Type B pancreatic cell (in vitro differentiated cells): ENCODE data around the gene NUMB. TPM values are rescaled to one million over a fixed set of nuclear protein-coding genes. Genes with fewer than 3 reads are reported as not detected.

Source experiments
- DNase-seq: peaks from one replicate; pipeline ENCODE4 v3.0.0; 2021; ENCODE audit warnings: mixed read lengths; ENCODE audit not compliant: unreplicated experiment; ENCODE audit errors: extremely low spot score
- H3K27ac Mint-ChIP-seq: 2 replicates; pipeline ENCODE4 v1.8.0; 2021; ENCODE audit warnings: mild to moderate bottlenecking, mixed read lengths
- H3K27me3 Mint-ChIP-seq: 2 replicates; pipeline ENCODE4 v1.8.0; 2021; ENCODE audit warnings: mixed read lengths
- H3K36me3 Mint-ChIP-seq: 2 replicates; pipeline ENCODE4 v1.8.0; 2021; ENCODE audit warnings: mixed read lengths
- H3K4me1 Mint-ChIP-seq: one replicate; pipeline ENCODE4 v1.8.0; 2021; ENCODE audit warnings: mixed read lengths; ENCODE audit not compliant: unreplicated experiment
- H3K4me3 Mint-ChIP-seq: 2 replicates; pipeline ENCODE4 v1.8.0; 2021; ENCODE audit warnings: mild to moderate bottlenecking, mixed read lengths
- H3K9me3 Mint-ChIP-seq: 2 replicates; pipeline ENCODE4 v1.8.0; 2021; ENCODE audit warnings: mixed read lengths
- CTCF ChIP-seq: fragments of 200-600 bp; sonication (generic); conservative IDR thresholded peaks from 2 replicates; pipeline ENCODE4 v1.5.0; 2021; ENCODE audit warnings: antibody characterized with exemption, mild to moderate bottlenecking
- total RNA-seq: library from RNA; stranded (reverse); gene quantifications from 2 replicates; pipeline ENCODE4 v1.2.1, GENCODE V29; 2021; ENCODE audit warnings: low replicate concordance

Gene NUMB
- total RNA-seq, 1 donor from 2014 or later = 64.5 TPM

- Mint-ChIP-seq H3K27ac (no peak overlapping the region), H3K4me3 (no peak overlapping the region)
- TF ChIP-seq CTCF = no peak
Observed at GRCh38 chr14:73305499-73305898, 152.8 kb downstream of the NUMB start.

GRCh38 chr14:73295198-73295796 is 163.0 kb downstream of the NUMB start:
- Mint-ChIP-seq H3K4me1 (no peaks in the 10 kb centered on the region), H3K27ac (peak overlapping the region; percentile 55), H3K9me3 (no peaks in the 10 kb centered on the region), H3K4me3 (no peak overlapping the region), H3K27me3 (no peaks in the 10 kb centered on the region), H3K36me3 (peaks cover 23% of the 10 kb centered on the region)
- TF ChIP-seq CTCF = peak; percentile 89
- no peak for DNase-seq

More at GRCh38 chr14:73305499-73305898, 152.8 kb downstream of the NUMB start:
- Mint-ChIP-seq H3K36me3 (peaks cover 10% of the 10 kb centered on the region), H3K4me1 (peaks cover 6% of the 10 kb centered on the region), H3K27me3 (no peaks in the 10 kb centered on the region), H3K9me3 (no peaks in the 10 kb centered on the region)
- no peak for DNase-seq

DNA sequence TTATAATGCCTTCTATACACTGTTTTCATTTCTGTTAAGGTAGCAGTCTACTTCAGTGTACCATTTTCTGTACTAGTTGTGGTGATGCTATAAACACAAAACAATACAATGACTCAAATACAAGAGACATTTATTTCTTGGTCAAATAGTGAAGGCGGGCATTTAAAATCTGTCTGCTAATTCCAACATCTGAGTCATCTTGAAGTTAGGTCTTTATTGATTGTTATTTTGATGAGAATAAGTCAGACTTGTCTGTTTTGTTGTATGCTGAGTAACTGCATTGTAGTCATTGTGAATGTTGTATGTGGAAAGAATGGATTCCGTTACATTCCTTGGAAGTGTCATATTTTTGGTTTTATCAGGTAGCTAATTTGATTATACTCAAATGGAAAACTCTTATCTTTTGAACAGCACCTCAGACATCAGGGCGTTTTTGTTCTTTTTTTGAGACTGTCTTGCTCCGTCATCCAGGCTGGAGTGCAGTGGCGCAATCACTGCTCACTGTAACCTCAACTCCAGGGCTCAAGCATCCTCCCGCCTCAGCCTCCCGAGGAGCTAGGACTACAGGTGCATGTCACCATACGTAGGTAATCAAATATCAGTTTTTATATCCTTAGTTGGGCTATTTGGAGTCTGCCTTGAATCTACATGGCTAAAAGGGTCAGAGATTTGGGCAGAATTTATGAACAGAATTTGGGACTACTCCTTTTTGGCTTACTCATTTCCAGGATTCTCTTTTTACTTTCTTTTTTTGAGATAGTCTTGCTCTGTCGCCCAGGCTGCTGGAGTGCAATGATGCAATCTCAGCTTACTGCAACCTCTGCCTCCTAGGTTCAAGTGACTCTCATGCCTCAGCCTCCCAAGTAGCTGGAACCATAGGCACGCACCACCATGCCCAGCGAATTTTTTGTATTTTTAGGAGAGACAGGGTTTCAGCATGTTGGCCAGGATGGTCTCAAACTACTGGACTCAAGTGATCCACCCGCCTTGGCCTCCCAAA is 164.3 kb downstream of the NUMB start:
- no peak overlapping the region for H3K4me3 Mint-ChIP-seq
- no peak for TF ChIP-seq CTCF
- no peak overlapping the region for H3K27ac Mint-ChIP-seq

GRCh38 chr14:73290279-73290678 is 168.1 kb downstream of the NUMB start:
- Mint-ChIP-seq H3K27ac (no peak overlapping the region), H3K9me3 (no peaks in the 10 kb centered on the region), H3K4me3 (no peak overlapping the region), H3K27me3 (no peaks in the 10 kb centered on the region), H3K36me3 (peaks cover 30% of the 10 kb centered on the region), H3K4me1 (peaks cover 4% of the 10 kb centered on the region)
- no peak for TF ChIP-seq CTCF
- no peak for DNase-seq

More for the DNA sequence above, 164.3 kb downstream of the NUMB start:
- H3K27me3 Mint-ChIP-seq = no peaks in the 10 kb centered on the region
- DNase-seq = no peak
- peaks cover 1% of the 10 kb centered on the region for H3K4me1 Mint-ChIP-seq
- H3K9me3 Mint-ChIP-seq = no peaks in the 10 kb centered on the region
- H3K36me3 Mint-ChIP-seq = peaks cover 25% of the 10 kb centered on the region

DNA sequence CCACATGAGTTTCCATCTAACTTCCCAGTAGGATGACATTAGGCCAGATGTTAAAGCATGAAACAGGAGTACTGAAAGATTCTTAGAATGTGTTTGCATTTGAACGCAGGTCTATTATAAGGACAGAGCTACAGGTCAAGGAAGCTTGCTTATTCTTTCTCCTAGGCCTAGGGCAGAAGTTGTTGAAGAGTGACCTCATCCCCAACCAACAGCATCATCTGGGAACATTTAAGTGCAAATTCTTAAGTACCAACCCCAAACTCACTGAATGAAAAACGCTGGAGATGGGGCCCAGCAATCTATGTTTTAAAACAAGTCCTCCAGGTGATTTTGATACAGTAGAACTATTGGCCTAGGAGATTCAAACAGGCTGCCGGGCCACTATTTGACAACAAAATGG is 168.6 kb downstream of the NUMB start:
- Mint-ChIP-seq H3K9me3 (no peaks in the 10 kb centered on the region), H3K27me3 (no peaks in the 10 kb centered on the region), H3K36me3 (peaks cover 27% of the 10 kb centered on the region), H3K4me1 (peaks cover 4% of the 10 kb centered on the region), H3K4me3 (no peak overlapping the region), H3K27ac (no peak overlapping the region)
- TF ChIP-seq CTCF = no peak
- DNase-seq = no peak
